SW 1271 (cell line): ENCODE results near the gene TMEM229B.

Experiments
- DNase-seq, 2 experiments: peaks; one replicate each; lab custom pipeline; 2025; lab: John Stamatoyannopoulos, UW

The TMEM229B gene

GRCh38 chr14:67487332-67487731, 1.2 kb downstream of the TMEM229B start:
- no peak for DNase-seq

- DNase-seq, result no peak
Observed at GRCh38 chr14:67486890-67487289, 1.6 kb downstream of the TMEM229B start.

GRCh38 chr14:67485501-67486095, 2.9 kb downstream of the TMEM229B start:
- no peak for DNase-seq

GRCh38 chr14:67483579-67484285, 4.8 kb downstream of the TMEM229B start:
- DNase-seq, result no peak

- DNase-seq, result no peak
Observed at GRCh38 chr14:67482231-67483164, 6.0 kb downstream of the TMEM229B start.

- no peak for DNase-seq
Observed at GRCh38 chr14:67480011-67480410, 8.5 kb downstream of the TMEM229B start.

- DNase-seq, result no peak
Observed at GRCh38 chr14:67478800-67479084, 9.8 kb downstream of the TMEM229B start.

GRCh38 chr14:67477926-67478799, 10.4 kb downstream of the TMEM229B start:
- no peak for DNase-seq

GRCh38 chr14:67474366-67474765, 14.2 kb downstream of the TMEM229B start:
- no peak for DNase-seq

- no peak for DNase-seq
Observed at GRCh38 chr14:67473290-67474082, 15.0 kb downstream of the TMEM229B start.

GRCh38 chr14:67472726-67473125, 15.8 kb downstream of the TMEM229B start:
- DNase-seq, result no peak

- DNase-seq, result no peak
Observed at GRCh38 chr14:67469954-67470353, 18.6 kb downstream of the TMEM229B start.

GRCh38 chr14:67468378-67468730, 20.2 kb downstream of the TMEM229B start:
- no peak for DNase-seq

- DNase-seq, result no peak
Observed at GRCh38 chr14:67467134-67467533, 21.4 kb downstream of the TMEM229B start.

GRCh38 chr14:67464879-67465278, 23.6 kb downstream of the TMEM229B start:
- no peak for DNase-seq

GRCh38 chr14:67464377-67464776, 24.1 kb downstream of the TMEM229B start:
- DNase-seq, result no peak

- DNase-seq, result no peak
Observed at GRCh38 chr14:67463900-67464299, 24.6 kb downstream of the TMEM229B start.

GRCh38 chr14:67461996-67462395, 26.5 kb downstream of the TMEM229B start:
- no peak for DNase-seq

- DNase-seq, result no peak
Observed at GRCh38 chr14:67461341-67461985, 27.1 kb downstream of the TMEM229B start.

GRCh38 chr14:67459336-67459735, 29.2 kb downstream of the TMEM229B start:
- no peak for DNase-seq

GRCh38 chr14:67457782-67458181, 30.7 kb downstream of the TMEM229B start:
- DNase-seq, result no peak
